Large intestine (tissue), 12 donors: ENCODE measurements around the gene NLRP1. TPM values are rescaled to one million over a fixed set of nuclear protein-coding genes. Genes with fewer than 3 reads are reported as not detected.

ENCODE experiments used
- DNase-seq, 2 donors: peaks; one replicate each; pipeline versions ENCODE4 v3.0.0 to v3.0.0-alpha.2; 2013
- H3K27ac ChIP-seq: one replicate; pipeline ENCODE4 v1.5.1; 2013; ENCODE audit warnings: low read length
- H3K27me3 ChIP-seq: 2 replicates; pipeline ENCODE4 v1.6.1; 2013; ENCODE audit warnings: low read length; ENCODE audit not compliant: control insufficient read depth, insufficient read depth
- H3K36me3 ChIP-seq: 2 replicates; pipeline ENCODE4 v1.6.1; 2013; ENCODE audit warnings: low read length; ENCODE audit not compliant: control insufficient read depth, insufficient read depth
- H3K4me1 ChIP-seq: one replicate; pipeline ENCODE4 v1.6.1; 2013; ENCODE audit warnings: low read length; ENCODE audit not compliant: control insufficient read depth, insufficient read depth
- H3K4me3 ChIP-seq: one replicate; pipeline ENCODE4 v1.5.1; 2013; ENCODE audit warnings: low read length
- H3K9me3 ChIP-seq: one replicate; pipeline ENCODE4 v1.6.1; 2013; ENCODE audit warnings: mild to moderate bottlenecking, low read depth, low read length, moderate library complexity; ENCODE audit not compliant: control insufficient read depth
- WGBS: methylation state at CpG from one replicate; pipeline ENCODE4 v1.1.5; 2013; ENCODE audit warnings: low lambda C conversion rate; ENCODE audit not compliant: insufficient coverage; 5-methylcytosine and 5-hydroxymethylcytosine counted together
- long read RNA-seq, 11 donors: transcript quantifications; one replicate each; lab custom pipeline, GENCODE V29; 2026
- polyA plus RNA-seq: library from polyadenylated mRNA; unstranded; fragments of 120-200 nt; gene quantifications from one replicate; pipeline ENCODE4 v1.2.1, GENCODE V29; 2013

NLRP1 gene
- polyA plus RNA-seq = 29.1 TPM
- long read RNA-seq, donor 1, transcript NLRP1-206 (2 exons, 1,627 nt) = major isoform, 8 of 8 reads
- long read RNA-seq, donor 1, partial matches to known transcripts = 0 of 8 reads
- long read RNA-seq, donor 1, other reads (novel, unspliced or antisense) = 0 of 8 reads
- long read RNA-seq, donor 2, transcript NLRP1-206 (2 exons, 1,627 nt) = major isoform, 15 of 15 reads
- long read RNA-seq, donor 2, partial matches to known transcripts = 0 of 15 reads
- long read RNA-seq, donor 2, other reads (novel, unspliced or antisense) = 0 of 15 reads
- long read RNA-seq, donor 3 = 0 reads
- long read RNA-seq, donor 4, partial matches to known transcripts = 0 of 1 reads
- long read RNA-seq, donor 4, other reads (novel, unspliced or antisense) = 0 of 1 reads
- long read RNA-seq, donor 5, transcript NLRP1-206 (2 exons, 1,627 nt) = major isoform, 12 of 12 reads
- long read RNA-seq, donor 5, partial matches to known transcripts = 0 of 12 reads
- long read RNA-seq, donor 5, other reads (novel, unspliced or antisense) = 0 of 12 reads
- long read RNA-seq, donor 6, transcript NLRP1-206 (2 exons, 1,627 nt) = major isoform, 17 of 17 reads
- long read RNA-seq, donor 6, partial matches to known transcripts = 0 of 17 reads
- long read RNA-seq, donor 6, other reads (novel, unspliced or antisense) = 0 of 17 reads
- long read RNA-seq, donor 7, transcript NLRP1-206 (2 exons, 1,627 nt) = major isoform, 7 of 7 reads
- long read RNA-seq, donor 7, partial matches to known transcripts = 0 of 7 reads
- long read RNA-seq, donor 7, other reads (novel, unspliced or antisense) = 0 of 7 reads
- long read RNA-seq, donor 8, transcript NLRP1-206 (2 exons, 1,627 nt) = major isoform, 12 of 12 reads
- long read RNA-seq, donor 8, partial matches to known transcripts = 0 of 12 reads
- long read RNA-seq, donor 8, other reads (novel, unspliced or antisense) = 0 of 12 reads
- long read RNA-seq, donor 9, transcript NLRP1-206 (2 exons, 1,627 nt) = major isoform, 21 of 21 reads
- long read RNA-seq, donor 9, partial matches to known transcripts = 0 of 21 reads
- long read RNA-seq, donor 9, other reads (novel, unspliced or antisense) = 0 of 21 reads
- long read RNA-seq, donor 10, transcript NLRP1-206 (2 exons, 1,627 nt) = major isoform, 21 of 21 reads
- long read RNA-seq, donor 10, partial matches to known transcripts = 0 of 21 reads
- long read RNA-seq, donor 10, other reads (novel, unspliced or antisense) = 0 of 21 reads
- long read RNA-seq, donor 11, transcript NLRP1-206 (2 exons, 1,627 nt) = major isoform, 18 of 23 reads
- long read RNA-seq, donor 11, partial matches to known transcripts = 5 of 23 reads
- long read RNA-seq, donor 11, other reads (novel, unspliced or antisense) = 0 of 23 reads

DNA sequence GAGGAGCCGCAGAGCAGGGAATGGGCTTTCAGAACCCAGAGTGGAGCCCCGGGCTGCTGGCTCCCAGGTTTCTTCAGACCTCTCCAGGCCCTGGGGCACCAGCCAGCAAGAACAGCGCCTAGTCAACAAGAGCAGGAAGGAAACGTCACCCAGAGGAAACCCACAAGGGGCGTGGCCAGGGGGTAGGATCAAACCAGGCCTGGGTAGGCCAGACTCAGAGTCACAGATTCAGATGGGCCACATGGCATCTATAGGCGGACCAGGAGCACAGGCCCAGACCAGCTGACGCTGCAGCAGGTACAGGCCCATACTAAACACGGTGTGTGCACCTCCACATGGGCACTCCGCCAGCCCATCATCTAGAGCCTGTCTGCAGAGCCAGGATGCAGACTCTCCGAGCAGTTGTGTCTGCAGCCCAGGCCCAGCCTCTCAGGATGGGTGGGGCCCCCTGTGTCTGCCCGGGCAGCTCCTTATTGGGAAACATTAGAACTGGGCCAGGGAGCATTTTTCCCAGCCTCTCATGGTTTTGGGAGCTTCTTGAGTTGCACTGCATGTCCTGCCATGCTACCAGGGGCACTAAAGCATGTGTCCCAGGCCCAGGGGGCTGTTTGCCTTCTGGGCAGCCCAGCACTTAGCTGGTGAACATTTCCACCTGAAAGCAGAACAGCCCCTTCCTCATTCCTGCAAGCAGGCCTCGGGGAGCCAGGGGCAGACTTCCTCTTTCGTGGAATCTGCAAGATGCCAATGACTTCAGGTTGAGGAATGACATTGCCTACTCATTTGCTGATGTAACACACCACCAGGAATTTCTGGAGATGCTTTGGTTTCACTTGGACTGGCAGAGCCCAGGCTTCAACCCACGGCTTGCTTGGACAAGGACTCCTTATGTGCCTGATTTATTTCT lies at the start of gene NLRP1:
Gene NLRP1 (minus strand): TSS at position 127 of the 904 bp plus-strand sequence. CDS start 552 bp downstream, outside the sequence.
- peak; percentile 28 to 42 for DNase-seq

DNA sequence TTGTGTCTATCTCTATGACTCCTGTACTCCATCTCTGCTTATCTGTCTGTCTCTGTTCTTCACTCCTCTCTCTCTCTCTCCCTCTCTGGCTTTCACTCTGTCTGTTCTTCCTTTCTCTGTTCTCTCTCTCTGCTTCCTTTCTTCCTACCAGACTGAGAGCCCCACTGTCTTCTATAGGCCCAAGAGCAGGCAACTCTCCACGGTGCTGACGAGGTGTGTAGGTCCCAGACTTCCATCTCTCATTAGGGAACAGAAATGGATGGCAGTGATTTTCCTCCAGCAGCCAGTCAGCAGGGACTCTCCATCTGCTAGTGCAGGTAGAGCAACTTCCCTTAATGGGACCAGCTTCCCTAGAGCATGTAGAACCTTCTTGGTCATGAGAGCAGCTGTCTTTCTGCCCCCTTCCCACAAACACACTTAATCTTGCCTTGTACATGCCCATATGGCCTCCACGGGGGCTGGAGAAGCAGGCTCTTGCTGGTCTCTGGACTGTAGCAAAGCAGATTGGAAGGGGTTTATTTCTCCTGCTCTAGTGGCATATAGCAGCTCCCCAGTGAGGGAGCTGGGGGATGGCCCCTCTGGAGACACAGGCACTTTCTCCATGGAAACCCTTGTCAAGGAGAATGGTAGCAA lies 47.8 kb upstream of the NLRP1 start:
- no peaks in the 10 kb centered on the region for H3K4me1 ChIP-seq
- no peaks in the 10 kb centered on the region for H3K36me3 ChIP-seq
- no CpG with 5 or more reads among the region's 3 CpGs for WGBS
- no peak overlapping the region for H3K27ac ChIP-seq
- H3K9me3 ChIP-seq = no peaks in the 10 kb centered on the region
- no peak overlapping the region for H3K4me3 ChIP-seq
- H3K27me3 ChIP-seq = peaks cover 5% of the 10 kb centered on the region
- DNase-seq = no peak

More for the DNA sequence above, at the start of gene NLRP1:
- H3K9me3 ChIP-seq = no peaks in the 10 kb centered on the region
- H3K36me3 ChIP-seq = no peaks in the 10 kb centered on the region
- H3K4me3 ChIP-seq = no peak within 1 kb of the TSS
- 80% methylated on average over 2 of the region's 14 CpGs for WGBS
- no peaks in the 10 kb centered on the region for H3K4me1 ChIP-seq
- no peak within 1 kb of the TSS for H3K27ac ChIP-seq
- H3K27me3 ChIP-seq = no peaks in the 10 kb centered on the region

DNA sequence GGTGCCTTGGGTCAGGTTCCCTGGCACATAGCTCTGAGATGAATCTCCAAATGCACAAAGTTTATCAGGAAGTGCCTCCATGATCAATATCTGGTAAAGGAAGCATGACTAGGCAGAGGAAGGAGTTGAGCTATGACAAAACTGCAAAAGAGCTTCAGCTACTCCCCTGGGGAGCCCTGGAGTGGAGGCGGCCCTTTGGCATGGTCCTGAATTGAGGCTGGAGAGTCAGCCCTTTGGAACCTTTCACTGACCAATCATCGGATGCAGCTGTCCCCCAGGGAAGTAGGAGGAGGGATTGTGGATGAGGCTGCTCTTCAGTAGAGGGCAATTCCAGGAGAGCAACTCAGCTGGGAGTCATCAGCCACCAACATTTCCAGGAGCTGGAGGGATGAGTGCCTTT lies 46.1 kb upstream of the NLRP1 start:
- no CpG with 5 or more reads among the region's 2 CpGs for WGBS
- Histone ChIP-seq H3K27me3 (peaks cover 5% of the 10 kb centered on the region), H3K9me3 (no peaks in the 10 kb centered on the region), H3K4me3 (no peak overlapping the region), H3K4me1 (no peaks in the 10 kb centered on the region), H3K27ac (no peak overlapping the region), H3K36me3 (no peaks in the 10 kb centered on the region)
- no peak for DNase-seq

DNA sequence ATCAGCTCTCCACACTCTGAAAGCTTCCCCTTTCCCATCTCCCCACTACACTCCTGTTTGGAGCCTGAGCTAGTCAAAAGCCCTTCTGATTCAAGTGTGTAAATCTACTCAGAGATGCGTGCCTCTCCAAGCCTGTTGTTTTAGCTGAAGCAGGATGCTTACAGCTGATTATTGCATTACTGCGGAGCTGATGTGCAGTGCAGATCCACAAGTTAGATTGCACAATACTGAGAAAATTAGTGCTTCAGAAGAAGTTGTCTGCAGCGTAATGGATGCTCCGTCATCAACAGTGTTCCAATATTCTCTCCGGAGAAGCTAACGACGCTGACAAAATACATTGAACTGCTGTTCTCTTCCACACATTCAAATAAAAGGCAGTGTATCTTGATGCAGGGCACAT lies 44.8 kb upstream of the NLRP1 start:
- H3K27ac ChIP-seq = no peak overlapping the region
- H3K4me1 ChIP-seq = no peaks in the 10 kb centered on the region
- WGBS = 90% methylated on average over 2 of the region's 7 CpGs
- DNase-seq = no peak
- no peak overlapping the region for H3K4me3 ChIP-seq
- H3K27me3 ChIP-seq = peaks cover 5% of the 10 kb centered on the region
- no peaks in the 10 kb centered on the region for H3K36me3 ChIP-seq
- no peaks in the 10 kb centered on the region for H3K9me3 ChIP-seq

DNA sequence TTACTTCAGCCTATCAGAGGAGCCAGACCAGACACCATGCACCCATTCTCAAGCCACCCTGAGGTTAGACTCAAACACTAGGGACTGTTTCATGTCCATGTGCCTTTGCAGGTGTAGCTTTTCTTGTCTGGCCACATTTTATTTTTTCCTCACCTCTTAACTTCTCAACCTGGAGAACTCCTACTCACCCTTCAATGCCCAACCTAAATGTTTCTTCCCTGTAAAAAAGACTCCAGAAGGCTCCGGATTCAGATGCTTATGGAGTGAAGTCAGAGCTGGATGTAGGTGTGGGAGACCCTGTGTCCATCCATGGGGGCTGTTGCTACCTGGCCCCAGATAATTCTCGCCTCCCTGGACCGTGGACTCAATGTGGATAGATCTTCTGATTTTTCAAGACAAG lies 44.0 kb upstream of the NLRP1 start:
- Histone ChIP-seq H3K27ac (no peak overlapping the region), H3K4me3 (no peak overlapping the region), H3K27me3 (peaks cover 5% of the 10 kb centered on the region), H3K36me3 (no peaks in the 10 kb centered on the region), H3K4me1 (no peaks in the 10 kb centered on the region), H3K9me3 (no peaks in the 10 kb centered on the region)
- no peak for DNase-seq
- WGBS = no CpG with 5 or more reads among the region's 3 CpGs

DNA sequence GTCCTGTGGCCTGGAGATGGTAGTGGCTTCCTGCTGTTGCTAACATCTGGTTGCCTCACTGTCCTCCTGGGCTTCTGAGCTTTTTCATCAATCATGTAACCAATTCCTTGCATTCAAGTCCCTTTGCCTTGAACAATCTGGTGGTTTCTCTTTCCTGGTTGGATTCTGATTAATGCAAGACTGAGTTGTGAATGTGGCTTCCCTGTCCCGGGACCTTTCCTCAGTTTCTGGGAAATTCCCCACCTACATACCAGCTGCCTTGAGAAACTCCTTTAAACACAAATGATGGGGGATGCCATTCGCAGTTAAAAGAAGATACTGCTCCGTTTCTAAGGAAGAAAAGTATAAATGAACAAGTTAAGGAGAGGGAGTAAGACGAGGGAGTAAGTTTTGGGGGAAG lies 39.9 kb upstream of the NLRP1 start:
- Histone ChIP-seq H3K9me3 (no peaks in the 10 kb centered on the region), H3K4me3 (no peak overlapping the region), H3K27me3 (peaks cover 3% of the 10 kb centered on the region), H3K27ac (no peak overlapping the region), H3K36me3 (no peaks in the 10 kb centered on the region), H3K4me1 (no peaks in the 10 kb centered on the region)
- no peak for DNase-seq
- WGBS = 56% methylated on average over 3 of the region's 4 CpGs

DNA sequence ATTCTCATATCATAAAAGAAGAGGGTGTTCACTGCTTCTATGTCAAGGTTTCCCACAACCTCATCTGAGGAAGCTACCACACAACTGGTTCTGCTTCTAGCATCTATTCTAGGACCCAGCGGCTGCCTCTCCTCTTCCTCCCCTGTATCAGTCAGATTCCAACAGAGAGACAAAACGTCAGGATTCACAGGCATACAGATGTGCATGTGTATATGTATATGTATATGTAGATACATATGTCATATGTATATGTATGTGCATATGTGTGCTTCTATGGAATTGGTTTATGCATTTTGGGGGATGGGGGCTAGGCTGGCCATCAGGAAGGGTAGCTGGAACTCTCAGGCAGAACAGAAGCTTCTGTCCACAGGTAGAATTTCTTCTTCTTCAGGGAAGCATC lies 37.4 kb upstream of the NLRP1 start:
- Histone ChIP-seq H3K4me1 (no peaks in the 10 kb centered on the region), H3K36me3 (no peaks in the 10 kb centered on the region), H3K9me3 (no peaks in the 10 kb centered on the region), H3K27me3 (peaks cover 3% of the 10 kb centered on the region), H3K4me3 (no peak overlapping the region), H3K27ac (no peak overlapping the region)
- no CpG with 5 or more reads among the region's 2 CpGs for WGBS
- no peak for DNase-seq

DNA sequence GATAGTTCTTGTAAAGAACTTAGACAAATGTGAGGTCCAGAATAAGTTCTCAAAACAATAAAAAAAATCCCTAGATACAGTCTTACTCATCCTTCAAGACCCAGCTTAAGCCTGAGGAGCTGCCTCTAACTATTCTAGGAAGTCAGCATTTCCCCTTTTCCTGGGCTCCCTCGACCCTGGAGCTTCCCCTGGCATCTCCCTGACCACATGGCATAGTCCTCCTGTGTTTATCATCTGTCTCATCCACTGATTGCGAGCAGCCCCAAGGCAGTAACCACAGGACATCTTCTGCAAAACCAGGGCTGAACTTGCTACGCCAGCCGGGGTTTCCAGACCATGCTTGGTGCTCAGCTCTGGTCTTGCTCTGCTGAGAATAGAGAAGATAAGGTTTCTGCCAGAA lies 36.7 kb upstream of the NLRP1 start:
- WGBS = 40% methylated on average over 1 of the region's 4 CpGs
- Histone ChIP-seq H3K4me1 (no peaks in the 10 kb centered on the region), H3K27ac (no peak overlapping the region), H3K36me3 (no peaks in the 10 kb centered on the region), H3K4me3 (no peak overlapping the region), H3K9me3 (no peaks in the 10 kb centered on the region), H3K27me3 (peaks cover 3% of the 10 kb centered on the region)
- no peak for DNase-seq

DNA sequence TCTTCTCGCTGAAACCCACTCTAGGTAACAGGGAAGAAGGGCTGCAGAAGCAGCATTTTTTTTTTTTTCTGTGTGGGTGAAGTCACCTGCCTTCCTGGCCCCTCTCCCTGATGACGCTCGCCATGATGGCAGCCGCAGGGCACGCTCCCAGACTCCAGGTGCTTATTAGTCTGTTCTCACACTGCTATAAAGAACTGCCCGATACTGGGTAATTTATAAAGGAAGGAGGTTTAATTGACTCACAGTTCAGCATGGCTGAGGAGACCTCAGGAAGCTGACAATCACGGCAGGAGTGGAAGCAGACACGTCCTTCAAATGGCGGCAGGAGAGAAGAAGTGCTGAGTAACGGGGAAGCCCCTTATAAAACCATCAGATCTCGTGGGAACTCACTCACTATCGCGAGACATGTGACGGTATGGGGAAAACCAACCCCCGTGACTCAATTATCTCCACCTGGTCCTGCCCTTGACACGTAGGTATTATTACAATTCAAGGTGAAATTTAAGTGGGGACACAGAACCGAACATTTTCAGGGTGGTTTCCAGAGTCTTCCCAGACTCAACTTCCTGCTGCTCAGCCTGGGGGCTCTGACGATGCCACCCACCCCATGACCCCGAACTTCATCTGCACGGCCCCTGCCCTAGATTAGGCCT lies 34.9 kb upstream of the NLRP1 start:
- Histone ChIP-seq H3K9me3 (no peaks in the 10 kb centered on the region), H3K27ac (no peak overlapping the region)
- no CpG with 5 or more reads among the region's 20 CpGs for WGBS

More for the DNA sequence above, 34.9 kb upstream of the NLRP1 start:
- no peak for DNase-seq
- Histone ChIP-seq H3K27me3 (peaks cover 3% of the 10 kb centered on the region), H3K36me3 (no peaks in the 10 kb centered on the region), H3K4me1 (no peaks in the 10 kb centered on the region), H3K4me3 (no peak overlapping the region)
